NCI-H524 (cell line): ENCODE measurements around the gene MACROH2A1.
A peak's percentile ranks its signal among the peaks of the same experiment; 100 is the strongest.

Source experiments
- DNase-seq, 2 experiments: peaks; one replicate each; lab custom pipeline; 2025; lab: John Stamatoyannopoulos, UW

MACROH2A1 gene

GRCh38 chr5:135331612-135332011 is 67.4 kb downstream of the MACROH2A1 start:
- no peak for DNase-seq

GRCh38 chr5:135330798-135331096 is 68.3 kb downstream of the MACROH2A1 start:
- no peak for DNase-seq

DNA sequence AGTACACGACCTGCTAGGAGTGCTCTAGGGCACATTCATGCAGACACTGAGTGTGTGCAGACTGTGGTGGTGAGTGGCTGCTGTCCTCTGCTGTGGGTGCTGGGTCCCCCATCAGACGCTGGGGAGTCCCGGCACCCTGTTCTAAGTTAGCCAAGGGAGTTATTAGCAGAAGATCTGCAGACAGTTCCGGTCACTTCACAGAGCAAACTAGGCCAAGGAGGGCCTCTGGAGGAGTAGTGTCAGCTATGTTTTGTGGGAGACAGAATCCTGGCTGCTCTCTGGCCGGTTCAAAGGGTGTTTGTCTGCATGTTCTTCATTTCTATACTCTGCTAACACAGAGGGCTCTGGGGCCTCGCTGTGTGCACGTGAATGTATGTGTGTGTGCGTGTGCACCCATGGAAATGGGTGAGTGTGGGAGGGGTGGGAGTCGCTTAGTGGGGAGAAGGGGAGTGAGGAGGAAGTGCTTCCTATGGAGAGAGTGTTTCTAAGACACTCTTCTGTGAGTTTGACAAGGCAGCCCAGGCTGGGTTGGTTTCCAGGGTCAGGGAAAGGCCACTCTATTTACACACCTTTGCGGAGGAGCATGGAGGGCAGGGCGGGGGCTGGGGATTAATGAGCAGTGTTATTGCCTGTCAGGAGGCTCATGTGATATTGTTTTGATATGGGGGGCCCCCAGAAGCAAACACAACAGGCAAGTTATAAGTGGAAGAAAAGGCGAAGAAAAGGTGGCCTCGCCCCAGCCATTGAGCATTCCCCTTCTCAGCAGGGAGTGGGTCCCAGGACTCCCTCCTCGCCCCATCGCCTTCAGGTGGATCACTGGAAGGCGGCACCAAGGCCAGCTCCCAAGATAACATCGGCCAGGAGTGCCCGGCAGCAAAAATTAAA is 68.9 kb downstream of the MACROH2A1 start:
- no peak for DNase-seq

DNA sequence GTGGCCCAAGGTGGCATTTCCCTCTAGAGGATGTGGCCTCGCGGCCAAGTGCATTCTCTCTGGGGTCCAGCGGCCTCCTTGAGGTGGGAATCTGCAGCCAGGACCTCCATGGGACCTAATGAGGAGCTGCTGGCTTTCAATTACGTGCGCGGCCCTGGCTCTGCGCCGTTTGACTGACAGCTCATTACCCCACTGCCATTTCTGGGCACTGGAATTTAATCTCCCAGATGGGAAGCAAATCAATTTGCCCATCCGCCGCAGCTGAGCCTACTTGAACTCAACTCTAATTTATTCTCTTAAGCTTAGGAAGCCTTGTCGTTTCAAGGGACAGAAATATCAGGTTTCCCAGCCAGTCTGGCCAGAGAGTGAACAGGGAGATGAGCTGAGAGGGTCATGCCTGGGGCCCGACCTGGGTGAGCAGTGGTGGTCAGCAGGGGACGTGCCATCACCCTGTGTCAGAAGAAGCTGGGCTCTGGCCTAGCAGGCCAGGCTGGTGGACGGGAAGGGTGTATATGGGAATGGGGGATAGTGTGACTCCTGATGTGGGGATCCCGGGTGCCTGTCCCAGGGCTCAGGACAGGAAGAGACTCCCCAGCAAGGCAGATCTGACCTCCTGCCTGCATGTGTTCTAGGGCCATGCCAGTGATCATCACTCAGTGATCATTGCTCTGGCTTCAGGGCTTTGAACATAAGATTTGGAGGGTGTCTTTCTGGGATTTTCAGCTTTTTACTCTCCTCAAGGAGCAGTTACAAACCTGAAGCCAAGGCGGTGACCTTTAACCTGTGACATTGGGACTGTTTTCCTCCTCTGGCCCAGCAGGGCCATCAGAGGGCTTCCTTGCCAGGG is 69.7 kb downstream of the MACROH2A1 start:
- DNase-seq: peak; percentile 80 to 95

GRCh38 chr5:135328128-135328687 is 70.8 kb downstream of the MACROH2A1 start:
- DNase-seq: peak in 1 of 2 experiments; percentile 39

DNA sequence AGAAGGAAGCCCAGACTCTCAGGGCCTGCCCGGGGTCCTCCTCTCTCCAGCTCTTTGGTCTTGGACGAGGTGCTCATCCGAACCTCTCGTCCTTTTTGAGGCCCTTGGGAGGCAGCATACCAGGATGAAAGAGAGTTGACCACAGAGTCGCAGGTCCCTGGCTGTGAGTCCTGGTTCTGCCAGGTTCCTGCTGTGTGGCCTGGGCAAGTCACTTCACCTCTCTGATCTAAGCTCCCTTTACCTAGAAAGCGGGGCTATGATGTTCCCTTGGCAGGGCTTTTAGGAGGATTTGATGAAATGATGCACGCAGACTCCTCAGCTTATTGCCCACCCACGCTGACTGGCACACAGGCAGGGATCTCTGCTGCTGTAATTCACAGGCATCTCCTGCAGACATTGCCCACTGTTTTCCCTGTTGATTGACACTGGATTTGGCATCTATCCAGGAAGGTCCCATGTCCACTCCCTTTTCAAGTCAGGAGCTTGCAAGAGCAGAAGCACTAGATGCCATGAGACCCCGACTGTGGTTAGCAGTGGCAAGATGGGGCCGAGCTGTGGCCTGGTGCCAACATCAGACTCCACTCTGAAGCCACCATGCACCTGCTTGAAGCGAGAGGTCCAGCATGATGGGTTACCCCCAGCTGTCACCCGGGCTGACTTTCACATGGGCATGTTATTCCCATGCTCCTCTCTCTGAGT is 71.5 kb downstream of the MACROH2A1 start:
- DNase-seq: peak; percentile 21 to 58

DNA sequence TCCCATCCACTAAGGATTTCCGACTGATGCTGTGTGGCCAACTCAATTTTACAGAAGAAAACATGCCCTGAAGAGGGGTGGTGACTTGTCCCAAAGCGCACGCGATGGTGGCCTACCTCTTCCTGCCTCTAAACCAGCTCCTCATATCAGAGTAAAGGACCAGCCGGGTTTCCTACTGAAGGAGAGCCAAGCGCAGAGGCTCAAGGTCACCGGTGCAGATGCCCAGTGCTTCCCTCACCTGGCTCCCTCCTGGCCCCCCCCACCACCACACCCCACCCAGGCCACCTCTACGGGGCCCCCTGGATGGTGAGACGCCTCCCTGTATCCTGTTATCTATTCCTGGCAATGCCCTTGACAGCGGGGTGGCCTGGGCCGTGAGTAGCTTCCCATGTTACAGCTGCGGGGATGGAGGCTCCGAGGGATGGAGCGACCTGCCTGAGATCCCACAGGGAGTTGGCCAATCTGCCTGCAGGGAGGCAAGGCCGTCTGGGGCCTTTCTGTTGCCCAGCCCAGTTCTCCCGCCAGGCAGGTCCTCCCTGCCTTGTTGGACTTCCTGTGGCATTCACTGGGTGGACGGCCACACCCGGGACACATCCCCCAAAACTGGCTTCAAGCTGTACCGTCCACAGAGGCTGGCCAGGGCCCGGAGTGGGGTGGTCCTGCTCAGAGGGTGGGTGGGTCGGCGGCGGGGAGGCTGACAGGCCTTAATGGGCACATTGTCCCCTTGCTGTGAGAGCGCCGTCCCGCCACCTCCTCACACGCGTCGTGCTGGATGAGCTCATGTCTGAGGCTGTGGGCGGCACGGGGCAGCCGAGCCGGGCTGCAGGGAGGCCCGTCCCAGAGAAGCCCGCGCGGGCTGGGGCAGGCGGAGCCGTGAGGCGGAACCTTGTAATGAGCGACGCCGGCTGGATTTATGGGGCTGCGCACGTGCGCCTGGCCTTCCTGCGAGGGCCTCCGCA is 72.5 kb downstream of the MACROH2A1 start:
- DNase-seq: no peak

GRCh38 chr5:135324897-135325650 is 74.0 kb downstream of the MACROH2A1 start:
- DNase-seq: no peak

DNA sequence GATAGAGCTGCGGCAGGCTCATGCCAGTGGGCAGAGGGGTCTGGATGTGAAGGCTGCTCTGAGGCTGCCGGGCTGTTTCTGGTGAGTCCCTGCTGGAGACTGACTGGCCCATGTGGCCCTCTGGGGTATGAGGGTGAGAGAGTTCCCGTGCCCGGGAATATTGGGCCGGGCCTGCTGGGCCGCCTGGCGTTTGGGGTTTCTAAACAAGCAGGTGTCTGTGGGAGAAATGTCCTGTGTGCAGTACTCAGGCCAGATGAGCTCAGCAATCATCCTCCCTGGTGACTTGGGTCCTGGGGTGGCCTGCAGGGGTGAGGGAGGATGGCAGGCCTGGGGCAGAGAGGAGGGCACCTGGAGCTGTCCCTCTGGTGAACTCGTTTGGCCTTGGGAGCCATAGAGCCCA is 74.9 kb downstream of the MACROH2A1 start:
- DNase-seq: no peak

- DNase-seq: no peak
Measured at GRCh38 chr5:135323701-135324132, 75.3 kb downstream of the MACROH2A1 start.

DNA sequence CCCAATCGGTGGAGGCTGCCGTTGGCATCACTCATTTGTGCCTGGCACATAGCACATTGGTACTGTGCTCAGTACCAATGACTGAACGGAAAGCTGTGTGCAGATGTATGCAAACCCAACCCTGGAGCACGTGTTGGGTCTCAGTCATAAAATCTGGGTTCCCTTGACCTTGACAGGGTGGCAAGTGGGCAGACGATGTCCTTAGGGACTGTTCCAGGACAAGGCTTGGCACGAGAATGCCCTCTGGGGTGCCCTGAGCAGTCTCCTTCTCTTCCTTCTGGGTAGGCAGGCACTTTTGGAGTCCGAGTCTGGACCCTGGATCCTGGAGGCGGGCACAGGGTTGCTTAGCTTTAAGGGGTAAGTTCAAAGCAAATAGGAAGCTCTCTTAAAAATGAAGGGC is 75.8 kb downstream of the MACROH2A1 start:
- no peak for DNase-seq

GRCh38 chr5:135322744-135323143 is 76.3 kb downstream of the MACROH2A1 start:
- DNase-seq: no peak

DNA sequence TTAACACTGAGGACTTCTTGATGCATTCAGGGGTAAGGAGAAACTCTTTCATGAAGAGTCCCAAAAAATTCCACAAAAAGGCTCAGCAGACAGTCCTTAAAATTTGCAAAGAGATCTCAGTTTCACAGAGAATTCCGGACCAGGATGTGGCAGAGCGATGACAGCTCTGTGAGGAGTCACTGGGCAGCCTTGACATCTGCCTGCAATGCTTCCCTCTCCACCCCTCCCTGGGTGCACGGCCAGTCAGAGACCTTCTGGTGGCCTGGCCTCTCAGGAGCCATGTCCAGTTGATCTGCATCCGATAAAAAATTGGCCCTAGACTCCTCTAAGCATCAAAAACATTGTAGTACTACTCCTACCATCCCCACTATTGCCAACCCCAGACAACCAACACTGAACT is 76.8 kb downstream of the MACROH2A1 start:
- DNase-seq: no peak

- peak; percentile 37 to 74 for DNase-seq
Measured at GRCh38 chr5:135320718-135321484, 78.1 kb downstream of the MACROH2A1 start.

DNA sequence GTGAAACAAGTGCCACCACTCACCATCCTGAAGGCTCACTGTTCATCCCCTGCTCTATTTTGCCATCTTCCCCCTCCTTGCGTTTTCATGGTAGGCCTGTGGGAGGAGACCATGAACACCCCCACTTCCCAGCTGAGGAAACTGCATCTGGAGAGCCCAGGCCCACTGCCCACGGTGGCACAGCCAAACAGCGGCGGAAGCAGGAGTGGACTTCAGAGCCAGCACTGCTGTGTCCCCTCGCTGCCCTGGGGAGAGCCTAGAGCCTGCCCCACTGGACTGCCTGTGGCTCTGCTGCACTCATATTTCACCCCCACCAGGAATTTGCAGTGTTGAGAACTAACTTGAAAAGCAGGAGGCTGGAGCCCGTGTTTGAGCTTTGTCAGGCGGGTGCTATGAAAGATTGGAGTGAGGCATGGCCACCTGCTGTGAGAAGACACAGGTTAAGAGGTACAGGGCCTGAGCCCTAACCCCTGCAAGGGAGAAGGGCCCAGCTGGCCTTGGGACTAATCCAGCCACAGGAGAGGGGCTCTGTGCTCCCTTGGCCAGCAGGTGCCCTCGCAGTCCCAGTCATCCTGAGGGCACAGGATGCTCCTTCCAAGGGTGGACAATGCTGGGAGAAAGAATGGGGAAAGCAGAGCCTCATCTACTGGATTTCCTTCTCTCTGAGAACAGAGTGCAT is 79.0 kb downstream of the MACROH2A1 start:
- DNase-seq: no peak

DNA sequence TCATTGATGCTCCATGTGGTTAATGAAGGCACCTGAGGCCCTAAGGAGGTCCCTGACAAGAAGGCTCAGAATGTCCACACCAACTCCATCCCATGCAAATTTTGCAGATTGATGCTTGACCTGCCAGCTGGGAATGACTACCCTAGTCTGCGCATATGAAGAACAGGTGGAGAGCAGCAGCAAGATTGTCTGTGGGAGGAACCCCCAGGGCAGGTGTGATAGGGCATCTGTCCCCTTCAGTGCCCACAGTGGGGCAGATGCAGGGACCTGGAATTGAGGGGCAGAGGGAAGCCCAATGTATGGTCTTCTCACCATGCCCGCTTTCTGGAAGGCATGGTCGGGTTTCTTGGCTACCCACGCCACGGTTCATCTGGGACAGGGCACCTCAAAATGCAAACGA is 79.6 kb downstream of the MACROH2A1 start:
- DNase-seq: no peak

DNA sequence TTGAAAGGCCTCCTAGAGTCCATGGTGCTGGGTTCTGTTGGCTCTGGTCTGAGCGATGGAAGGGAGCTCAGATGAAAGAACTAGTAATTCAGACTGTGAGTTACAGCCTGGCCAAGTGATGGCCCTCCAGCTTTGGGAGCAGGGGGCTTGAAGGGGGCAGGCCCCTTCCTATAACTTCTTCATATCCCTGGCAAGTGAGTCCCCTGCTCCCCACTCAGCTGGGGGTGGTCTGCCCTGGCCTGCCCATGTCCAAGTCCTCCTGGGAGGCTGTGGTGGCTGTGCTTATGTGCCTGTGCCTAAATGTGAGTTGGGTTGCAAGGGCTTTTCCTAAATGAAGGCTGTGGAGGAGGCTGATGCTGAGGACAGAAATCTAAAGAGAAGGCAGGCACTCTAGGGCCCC is 80.1 kb downstream of the MACROH2A1 start:
- no peak for DNase-seq

DNA sequence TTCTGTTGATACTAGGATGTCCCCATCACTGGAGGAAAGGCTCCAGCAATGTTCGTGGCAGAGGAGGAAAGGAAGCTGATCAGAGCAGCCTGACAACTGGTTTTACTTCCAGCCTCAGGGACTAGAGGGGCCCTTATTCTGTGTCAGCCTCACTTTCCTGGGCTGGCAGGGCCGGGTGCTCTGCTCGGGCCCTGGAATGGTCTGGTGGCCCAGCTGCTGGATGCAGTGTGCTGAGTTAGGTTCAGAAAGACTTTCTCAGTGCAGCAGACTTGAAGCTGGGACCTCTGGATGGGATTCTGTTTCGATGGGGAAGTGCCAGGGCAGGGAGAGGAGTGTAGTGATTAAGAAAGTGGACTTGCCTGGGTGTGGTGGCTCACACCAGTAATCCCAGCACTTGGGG is 81.0 kb downstream of the MACROH2A1 start:
- no peak for DNase-seq

- DNase-seq: no peak
Measured at GRCh38 chr5:135317286-135317685, 81.7 kb downstream of the MACROH2A1 start.
